T follicular helper cell (primary cell): ENCODE results near the gene SORCS2.

Experiments used
- DNase-seq: peaks from one replicate; pipeline ENCODE4 v3.0.0-alpha.2; 2020; ENCODE audit warnings: low read depth

SORCS2 gene

DNA sequence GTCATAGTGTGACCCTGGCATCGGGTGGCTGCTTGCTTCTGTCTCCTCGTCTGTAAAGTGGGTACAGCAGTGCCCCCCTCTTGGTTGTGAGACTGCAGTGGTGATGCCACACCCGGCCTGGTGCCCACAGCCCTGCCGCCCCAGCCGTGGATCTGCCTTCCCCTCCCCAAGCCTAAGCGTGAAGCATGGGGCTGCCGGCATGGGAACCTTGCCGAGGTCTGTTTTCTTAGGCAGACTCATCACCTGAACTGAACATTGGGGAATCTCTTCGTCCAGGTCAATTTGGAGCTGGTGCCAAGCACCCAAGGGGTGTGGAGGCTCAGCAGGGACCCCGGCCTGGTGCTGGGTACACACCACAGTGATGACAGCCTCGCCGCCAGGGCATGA, 134.0 kb downstream of the SORCS2 start:
- no peak for DNase-seq

DNA sequence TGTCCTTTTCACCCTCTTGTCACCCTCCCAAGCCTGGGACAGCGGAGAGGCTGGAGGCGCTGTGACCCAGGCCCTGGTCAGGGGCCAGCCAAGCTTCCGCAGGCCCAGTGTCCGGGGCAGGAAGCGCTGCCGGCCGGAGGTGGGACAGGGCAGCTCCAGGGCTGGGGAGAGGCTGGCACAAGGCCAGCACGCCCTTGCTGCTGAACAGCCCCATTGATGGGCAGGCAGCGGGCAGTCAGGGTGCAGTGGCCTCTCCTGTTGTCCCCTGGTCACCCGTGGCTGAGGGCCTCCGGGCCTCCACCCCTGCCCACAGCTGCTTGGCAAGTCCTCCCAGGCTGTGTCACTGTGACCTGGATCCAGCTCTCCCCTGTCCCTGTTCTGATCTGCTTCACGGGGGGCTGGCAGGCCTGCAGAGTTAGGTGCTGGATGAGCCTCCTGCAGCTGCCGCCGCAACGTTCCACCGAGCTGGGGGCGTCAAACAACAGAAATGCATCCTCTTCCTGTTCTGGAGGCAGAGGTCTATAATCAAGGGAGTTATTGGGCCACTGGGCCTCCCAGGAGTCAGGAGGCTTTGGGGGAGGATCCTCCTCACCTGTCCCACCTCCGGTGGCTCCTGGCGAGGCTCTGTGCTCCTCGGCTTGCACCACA, 134.5 kb downstream of the SORCS2 start:
- no peak for DNase-seq

DNA sequence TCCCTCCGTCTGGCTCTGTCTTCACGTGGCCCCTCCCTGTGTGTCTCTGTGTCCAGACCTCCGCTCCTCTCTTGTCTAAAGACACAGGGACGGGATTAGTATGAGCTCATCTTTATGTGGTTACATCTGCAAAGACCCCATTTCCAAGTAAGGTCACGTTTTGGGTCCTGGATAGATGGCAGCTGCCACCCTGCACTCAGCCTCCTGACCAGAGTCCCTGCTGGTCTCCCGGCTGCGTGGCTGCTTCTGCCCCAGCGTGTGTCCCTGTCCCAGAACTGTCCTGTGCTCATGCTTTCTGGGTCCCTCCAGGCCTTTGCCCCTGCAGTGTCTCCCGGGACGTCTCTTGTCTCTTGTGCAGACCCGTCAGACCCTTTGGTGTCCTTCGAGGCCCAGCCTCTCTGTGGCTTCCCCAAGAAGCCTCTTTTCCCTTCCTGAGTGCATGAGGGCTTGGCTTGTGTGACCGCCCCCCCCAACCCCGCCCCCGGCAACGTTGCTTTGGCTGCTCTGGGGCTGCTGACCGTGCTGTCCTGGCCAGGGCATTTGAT, 135.1 kb downstream of the SORCS2 start:
- DNase-seq: no peak

DNA sequence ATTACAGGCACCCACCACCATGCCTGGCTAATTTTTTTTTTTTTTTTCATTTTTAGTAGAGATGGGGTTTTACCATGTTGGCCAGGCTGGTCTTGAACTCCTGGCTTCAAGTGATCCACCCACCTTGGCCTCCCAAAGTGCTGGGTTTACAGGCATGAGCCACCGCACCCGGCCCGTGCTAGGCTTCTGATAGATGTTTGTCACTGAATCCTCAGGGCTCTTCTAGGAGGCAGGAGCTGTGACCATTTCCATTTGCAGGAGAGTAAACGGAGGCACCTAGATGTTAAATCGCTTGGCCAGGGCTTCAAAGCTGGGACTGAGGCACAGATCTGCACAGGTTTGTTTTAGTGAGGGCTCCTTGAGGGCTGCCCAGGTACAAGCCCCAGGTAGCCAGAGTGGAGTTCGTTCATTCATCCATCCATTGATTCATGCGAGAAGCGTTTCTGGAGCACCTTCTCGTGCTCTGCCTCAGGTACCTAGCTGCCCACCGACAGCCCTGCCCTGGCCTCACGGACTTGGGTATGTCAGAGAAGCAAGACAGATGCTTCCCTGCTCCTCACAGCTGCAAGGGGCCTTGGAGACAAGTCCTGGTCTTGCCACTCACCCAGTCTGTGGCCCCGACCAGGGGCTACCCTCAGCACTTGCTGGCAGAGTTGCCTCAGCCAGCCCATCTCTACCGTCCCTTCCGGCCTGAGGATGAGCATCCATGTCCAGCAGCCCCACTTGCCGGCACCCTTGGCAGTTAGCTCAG, 136.0 kb downstream of the SORCS2 start:
- DNase-seq: no peak

DNA sequence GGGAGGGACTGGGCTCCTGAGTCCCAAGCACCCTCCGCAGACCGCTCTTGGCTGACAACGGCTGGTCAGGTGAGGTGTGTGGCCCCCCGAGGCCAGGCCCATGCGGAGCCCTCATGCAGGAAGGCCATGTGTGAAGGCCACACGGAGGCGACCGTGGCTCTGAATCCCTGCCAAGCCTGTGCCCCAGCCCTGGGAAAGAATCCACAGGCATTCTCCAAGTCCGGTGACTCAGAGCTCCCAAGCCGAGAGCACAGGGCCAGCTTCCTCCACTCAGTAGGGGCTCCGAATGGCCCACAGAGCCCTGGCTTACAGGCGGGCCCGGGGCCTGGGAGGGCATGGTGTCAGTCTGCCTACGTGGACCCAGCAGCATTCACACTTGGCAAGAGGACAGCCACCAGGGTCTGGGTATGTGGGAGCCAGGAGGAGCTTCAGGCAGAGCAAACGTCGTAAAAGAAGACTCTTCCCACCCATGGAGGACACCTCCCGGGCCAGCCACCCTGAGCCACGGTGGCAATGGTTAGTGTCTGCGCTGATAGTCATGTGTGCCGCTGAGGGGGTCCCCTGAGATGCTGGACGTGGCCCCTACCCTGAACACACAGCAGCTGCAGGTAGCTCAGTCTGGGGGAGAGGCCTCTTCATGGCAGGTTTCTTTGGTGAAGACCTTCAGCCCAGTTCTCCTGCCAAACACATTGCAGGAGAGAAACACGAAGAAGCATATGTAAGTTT, 136.7 kb downstream of the SORCS2 start:
- DNase-seq: no peak

DNA sequence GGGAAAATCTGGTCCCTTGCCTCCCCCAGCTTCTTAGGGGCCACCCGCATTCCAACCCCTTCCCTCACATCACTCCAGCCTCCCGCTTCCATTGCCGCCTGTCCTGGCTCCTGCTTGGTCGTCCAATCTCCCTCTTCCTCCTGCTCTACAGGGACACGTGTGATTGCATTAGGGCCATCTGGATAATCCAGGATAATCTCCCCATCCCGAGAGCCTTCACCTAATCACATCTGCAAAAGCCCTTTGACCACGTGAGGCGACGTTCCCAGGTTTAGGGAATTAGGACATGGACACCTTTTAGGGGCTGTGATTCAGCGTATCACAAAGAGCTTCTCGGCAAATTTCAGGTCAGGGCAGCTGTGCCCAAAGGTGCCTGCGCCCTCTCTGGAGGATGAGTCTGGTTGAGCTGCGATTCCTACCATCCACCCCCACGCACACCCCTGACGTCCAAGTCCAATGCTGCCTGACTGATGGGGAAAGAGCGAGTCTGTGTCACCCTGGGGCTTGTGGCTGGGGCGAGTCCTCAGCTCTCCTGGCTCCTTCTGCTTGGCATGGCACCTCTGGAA, 137.8 kb downstream of the SORCS2 start:
- DNase-seq: no peak

DNA sequence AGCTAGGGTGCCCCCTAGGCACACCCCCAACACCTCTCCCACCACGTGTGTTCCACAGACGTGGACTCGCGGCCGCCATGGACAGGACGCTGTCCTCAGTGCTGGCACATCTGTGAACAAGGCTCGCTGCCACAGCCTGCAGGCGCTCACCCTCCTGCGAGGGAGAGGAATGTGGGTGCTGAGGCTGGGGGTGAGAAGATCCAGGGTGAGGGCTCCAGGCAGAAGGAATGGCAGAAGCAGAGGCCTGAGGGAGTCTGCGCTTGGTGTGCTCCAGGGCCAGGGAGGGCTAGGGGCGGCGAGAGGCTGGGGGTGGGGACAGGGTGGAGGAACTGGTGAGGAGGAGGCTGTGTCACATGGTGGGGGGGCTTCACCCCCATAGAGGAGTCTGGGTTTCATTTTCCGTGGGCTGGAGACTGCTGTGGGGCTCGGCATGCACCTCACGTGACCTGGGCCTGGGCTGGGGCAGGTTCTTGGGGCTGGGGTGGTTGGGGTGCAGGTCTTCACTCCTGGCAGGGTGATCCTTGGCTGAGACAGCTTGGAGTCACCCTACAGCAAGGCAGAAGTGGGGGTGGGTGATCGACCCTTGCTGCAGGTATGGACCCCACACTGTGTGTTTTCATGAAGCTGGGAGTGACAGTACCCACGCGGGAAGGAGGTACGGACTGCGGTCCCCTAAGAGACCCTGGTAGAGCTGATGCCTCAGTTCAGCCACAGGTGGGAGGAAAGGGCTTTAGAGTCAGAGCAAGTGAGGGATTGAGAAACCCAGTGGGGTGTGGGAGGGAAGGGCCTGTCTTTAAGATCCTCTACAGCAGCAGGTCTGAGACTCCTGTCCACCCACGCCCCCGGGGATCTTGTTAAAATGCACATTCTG, 138.7 kb downstream of the SORCS2 start:
- no peak for DNase-seq

DNA sequence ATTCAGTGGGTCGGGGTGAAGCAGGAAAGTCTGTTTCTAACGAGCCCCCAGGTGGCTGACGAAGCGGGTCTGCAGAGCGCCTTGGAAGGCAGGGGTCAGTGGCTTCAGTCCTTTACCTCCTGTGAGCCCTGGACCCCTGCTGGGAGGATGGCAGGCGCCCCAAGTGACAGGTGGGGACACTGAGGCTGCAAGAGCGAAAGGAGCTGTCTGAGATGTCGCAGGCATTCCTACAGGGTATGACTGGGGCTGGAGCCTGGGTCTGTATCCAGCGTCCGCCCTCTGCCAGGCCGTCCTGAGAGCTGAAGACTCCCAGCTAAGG, 139.3 kb downstream of the SORCS2 start:
- DNase-seq: no peak

DNA sequence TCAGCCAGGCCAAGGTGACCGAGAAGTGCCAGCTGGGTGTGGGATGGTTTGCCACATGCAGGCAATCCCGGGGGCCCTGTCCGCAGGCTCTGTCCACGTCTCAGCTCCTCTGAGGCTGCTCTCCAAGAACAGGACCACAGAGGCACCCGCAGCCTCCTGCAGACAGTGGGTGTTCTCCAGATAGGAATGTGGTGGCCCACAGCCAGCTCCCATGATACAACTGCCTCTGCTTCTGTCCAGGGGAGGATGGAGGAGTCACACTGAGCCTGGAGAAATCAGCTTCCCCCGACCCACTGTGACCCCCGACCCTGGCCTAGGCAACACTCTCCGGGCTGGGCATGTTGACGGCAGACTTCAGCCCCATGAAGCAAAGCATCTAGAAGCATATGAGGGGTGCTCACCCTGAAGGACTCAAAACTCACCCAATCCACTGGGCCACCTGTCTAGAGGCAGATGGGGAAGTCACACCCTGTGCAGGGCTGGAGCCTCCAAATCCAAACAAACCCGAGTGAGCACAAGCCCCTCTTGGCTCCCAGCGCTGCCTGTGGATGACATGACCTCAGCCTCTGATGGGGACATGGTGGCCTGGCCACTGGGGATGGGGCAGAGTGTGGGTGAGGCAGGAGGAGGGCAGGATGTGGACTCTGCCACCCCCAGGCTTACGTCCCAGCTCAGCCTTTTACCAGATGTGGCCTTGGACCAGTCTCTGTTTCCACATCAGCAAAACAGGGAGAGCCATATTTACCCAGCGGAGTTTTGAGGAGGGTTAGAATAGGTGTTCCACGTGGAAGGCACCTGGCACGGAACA, 140.1 kb downstream of the SORCS2 start:
- DNase-seq: no peak

DNA sequence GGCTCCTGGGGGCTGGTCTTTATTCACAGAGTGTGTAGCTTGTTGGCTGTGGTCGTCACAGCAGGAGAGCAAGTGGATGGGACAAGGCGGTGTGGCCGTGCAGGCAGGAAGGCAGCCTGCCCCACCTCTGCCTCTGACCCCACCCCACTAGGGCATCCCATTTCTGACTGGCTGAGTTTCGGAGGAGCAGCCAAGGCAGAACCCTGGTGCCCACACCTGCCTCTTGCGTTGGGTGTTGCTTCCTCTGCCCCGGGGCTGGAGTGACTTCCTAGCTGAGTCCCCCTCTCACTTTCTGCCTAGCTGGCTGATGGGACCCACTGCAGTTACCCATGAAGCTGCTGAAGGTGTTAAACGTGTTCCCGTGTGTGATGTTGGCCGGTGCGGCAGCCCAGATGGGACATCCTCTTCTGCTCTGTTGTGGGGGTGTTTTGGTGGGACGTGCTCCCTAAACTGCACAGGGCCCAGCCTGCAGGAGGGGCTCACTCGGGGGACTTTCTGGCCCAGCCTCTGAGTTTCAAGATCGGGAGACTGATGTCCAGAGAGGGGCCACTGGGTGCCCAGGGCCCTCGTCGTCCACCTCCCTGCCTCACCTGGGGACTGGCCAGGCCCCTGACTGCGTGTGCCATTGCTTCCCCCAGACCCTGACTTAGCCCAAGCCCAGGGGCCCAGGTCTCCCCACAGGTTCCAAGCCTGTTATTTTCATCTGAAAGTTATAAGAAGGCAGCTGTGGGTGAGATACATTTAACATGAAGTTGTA, 140.9 kb downstream of the SORCS2 start:
- DNase-seq: no peak

DNA sequence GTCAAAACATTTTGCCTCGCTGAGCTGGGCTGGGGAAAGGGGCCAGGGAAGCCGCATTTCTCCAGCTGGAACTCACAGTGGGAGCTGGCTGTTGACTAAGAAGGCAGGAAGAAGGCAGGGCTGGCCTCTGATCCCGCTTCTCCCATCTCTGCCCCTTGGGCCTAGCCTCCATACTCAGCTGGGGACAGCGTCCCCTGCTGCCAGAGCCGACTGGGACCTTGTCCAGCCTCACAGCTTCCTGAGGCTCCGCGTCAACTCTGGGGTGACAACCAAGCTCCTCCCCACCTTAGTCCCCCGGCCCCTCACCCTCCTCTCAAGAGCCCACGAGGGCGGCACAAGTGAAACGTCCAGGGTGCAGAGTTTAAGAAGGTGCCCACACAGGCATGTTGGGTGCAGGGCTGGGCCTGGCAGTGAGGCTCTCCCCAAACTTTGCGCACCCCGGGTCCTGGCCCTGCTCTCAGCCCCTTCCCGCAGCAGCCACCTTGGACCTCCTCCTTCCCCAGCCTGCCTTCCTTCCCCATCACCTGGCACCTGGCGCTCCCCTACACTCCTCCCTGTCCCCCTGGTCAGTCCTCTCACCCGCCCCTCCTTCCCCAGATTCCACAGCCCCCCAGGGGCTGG, 141.6 kb downstream of the SORCS2 start:
- DNase-seq: no peak

DNA sequence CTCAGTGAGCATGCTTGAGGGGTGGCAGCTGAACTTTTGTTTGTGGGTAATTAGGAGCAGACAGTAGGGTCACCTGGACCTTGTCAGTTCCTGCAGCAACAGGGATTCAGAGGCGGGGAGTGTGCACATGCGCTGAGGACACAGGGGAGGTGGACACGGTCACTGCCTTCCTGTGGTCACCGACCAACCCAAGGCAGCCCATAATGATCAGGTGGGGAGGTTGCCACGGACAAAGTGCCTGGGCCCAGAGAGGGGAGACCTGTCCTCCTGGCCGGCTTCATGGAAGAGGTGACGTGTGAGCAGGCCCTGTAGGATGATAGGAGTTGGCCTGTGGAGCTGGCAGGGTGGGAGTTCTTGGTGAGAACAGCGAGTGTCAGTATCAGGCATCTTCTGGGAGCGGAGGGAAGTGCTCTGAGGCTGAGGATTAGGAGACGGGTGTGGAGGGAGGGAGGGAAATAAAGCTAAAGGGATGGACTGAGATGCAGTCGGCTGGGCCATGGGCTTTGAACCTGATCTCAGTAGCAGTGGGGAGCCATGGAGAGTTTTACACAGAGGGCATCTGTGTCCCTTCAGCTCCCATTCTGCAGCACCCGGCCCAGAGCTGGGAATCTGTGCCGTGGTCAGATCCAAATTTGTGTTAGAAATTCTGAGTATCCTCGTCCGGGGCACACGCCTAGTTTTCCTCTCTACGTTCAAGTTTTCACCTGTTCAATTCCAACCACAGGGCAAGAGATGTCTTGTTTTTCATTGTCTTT, 142.4 kb downstream of the SORCS2 start:
- DNase-seq: no peak

DNA sequence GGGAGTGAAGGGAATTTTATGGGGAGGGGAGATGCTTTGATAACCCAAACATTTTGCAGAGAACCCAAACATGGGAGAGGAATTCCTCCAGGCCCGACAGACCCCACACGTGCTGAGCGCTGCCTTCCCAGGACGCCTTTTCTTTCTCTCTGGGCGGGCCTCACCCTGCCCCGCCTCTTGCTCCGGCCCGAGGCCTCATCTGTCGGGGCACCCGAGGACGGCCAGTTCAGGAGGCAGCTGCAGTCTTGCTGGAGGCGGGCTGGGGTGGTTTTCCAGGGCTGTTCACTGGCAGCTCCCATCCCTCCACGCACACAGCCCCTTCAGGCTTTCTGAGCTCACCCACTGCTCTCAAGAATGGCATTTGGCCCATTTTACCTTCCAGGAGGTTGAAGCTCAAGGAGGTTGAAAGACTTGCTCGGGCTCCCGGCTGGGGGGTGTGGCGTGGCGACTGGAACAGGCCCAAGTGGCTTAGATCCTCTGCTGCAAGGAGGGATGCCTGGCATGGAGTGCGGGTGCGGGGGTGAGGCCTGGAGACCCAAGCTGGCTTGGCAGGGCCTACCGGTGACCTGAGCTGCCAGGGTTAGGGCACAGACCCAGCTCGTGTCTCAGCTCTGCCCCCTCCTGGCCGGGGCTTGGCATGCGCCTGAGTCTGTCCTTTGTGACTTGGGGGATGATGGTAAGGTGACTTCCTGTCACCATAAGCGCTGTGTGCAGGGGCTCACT, 143.2 kb downstream of the SORCS2 start:
- no peak for DNase-seq

DNA sequence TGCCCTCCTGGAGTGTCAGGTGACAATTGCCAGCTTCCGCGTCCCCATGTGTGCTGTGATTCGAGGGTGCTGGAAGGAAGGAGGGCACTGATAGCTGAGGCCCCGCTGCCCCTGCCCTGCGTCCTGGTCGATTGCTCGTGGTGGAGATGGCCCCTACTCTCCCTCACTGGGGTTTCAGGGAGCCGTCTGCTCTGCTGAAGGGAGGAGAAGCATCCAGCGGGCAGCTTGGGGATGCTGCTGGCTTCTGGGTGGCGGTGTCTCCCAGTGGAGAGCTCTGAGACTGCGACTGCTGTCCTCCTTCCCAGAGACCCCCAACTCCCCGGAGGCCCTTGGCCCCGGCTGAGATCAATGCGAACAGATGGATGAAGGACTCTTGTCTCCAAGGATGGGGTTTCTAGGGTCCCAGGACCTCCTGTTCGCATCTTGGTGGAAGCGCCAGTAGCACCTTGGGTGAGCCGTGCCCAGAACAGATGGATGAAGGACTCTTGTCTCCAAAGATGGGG, 143.8 kb downstream of the SORCS2 start:
- DNase-seq: no peak

DNA sequence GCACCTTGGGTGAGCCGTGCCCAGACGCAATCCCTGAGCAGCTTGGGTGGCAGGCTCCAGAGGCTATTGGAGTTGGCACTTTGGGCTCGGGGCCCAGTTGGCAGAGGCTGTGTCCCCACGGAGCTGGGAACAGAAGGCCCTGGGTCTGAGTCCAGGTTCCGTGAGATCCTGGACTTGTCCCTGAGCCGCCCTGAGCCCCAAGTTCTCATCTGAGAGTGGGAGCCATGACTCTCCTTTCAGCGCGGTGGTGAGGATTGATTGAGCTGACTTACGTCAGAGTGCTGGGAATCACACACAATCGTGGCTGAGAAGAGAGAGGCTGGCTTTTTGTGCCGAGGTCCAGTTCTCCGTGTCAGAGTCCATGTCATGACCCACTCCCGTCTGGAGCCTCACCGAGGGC, 144.4 kb downstream of the SORCS2 start:
- no peak for DNase-seq

DNA sequence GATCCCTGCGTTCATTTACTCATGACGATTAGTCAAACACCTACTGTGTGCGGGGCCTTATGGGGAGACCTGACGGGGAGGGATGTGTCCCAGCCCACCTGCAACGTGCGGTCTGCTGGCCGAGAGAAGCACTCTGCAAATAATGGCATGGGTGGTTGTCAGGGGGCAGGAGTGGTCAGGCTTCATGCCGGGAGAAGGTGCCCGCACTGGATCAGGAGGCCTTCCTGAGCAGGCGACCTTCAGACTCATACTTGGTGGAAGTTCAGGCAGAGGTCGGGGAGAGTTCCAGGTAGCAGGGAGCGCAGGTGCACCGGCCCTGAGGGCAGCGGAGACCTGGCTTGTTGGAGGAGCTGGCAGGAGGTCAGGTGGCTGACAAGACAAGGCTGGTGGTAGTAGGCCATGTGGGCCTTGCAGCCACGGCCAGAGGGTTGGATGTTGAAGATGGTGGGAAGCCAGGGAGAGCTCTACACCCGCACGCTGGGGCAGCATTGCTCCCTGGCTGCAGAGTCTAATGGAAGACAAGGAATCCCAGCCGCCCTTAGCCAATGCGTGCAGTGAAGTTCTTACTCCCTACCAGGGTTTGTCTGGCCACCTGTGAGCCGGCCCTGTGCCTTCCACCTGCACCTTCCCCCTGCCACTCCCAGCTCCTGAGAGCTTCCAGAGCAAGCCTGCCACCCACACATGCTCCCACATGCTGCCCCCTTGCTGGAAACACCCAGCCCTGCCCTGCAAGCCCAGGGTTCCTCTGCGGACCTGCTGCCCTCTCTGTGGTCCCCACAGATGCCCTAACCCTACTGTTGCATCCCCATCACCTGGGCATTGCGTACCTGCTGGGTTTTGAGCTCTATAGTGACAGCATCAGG, 145.1 kb downstream of the SORCS2 start:
- DNase-seq: no peak

DNA sequence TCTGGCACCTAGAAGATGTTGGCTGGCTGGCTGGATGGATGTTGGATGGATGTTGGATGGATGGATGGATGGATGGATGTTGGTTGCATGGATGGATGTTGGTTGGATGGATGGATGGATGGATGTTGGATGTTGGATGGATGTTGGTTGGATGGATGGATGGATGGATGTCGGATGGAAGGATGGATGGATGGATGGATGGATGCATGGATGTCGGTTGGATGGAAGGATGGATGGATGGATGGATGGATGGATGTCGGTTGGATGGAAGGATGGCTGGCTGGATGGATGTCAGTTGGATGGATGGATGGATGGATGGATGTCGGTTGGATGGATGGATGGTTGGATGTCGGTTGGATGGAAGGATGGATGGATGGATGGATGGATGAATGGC, 145.7 kb downstream of the SORCS2 start:
- no peak for DNase-seq
